CD4-positive, alpha-beta T cell treated with Interleukin-15 for 4 hours (primary cell): ENCODE data around the gene KLF11.
A peak's percentile ranks its signal among the peaks of the same experiment; 100 is the strongest.
"Not testable (repeated sequence)": the region's sequence is repeated elsewhere in the genome, so short reads cannot be mapped to it uniquely, and the experiment has no call there.

Source experiments
- DNase-seq: peaks from one replicate; pipeline ENCODE4 v3.0.0-alpha.2; 2020; ENCODE audit warnings: low spot score

KLF11 gene

GRCh38 chr2:10026940-10027569 lies 16.3 kb upstream of the KLF11 start:
- DNase-seq: no peak

GRCh38 chr2:10027660-10028330 lies 15.6 kb upstream of the KLF11 start:
- no peak for DNase-seq

- DNase-seq: no peak
These were observed 14.9 kb upstream of the KLF11 start for GRCh38 chr2:10028407-10028987.

GRCh38 chr2:10028988-10029874 lies 14.1 kb upstream of the KLF11 start:
- peak; percentile 74 for DNase-seq

- DNase-seq: no peak
These were observed 13.5 kb upstream of the KLF11 start for GRCh38 chr2:10029875-10030223.

GRCh38 chr2:10030311-10030736 lies 13.0 kb upstream of the KLF11 start:
- no peak for DNase-seq

GRCh38 chr2:10030798-10031197 lies 12.6 kb upstream of the KLF11 start:
- DNase-seq: not testable (repeated sequence)

- no peak for DNase-seq
These were observed 11.2 kb upstream of the KLF11 start for GRCh38 chr2:10031886-10032745.

GRCh38 chr2:10032746-10033105 lies 10.6 kb upstream of the KLF11 start:
- DNase-seq: no peak

- DNase-seq: no peak
These were observed 9.9 kb upstream of the KLF11 start for GRCh38 chr2:10033251-10034006.

GRCh38 chr2:10034333-10035052 lies 8.9 kb upstream of the KLF11 start:
- DNase-seq: no peak

GRCh38 chr2:10035053-10035422 lies 8.3 kb upstream of the KLF11 start:
- peak; percentile 25 for DNase-seq

- DNase-seq: no peak
These were observed 7.7 kb upstream of the KLF11 start for GRCh38 chr2:10035633-10036032.

GRCh38 chr2:10036095-10036884 lies 7.1 kb upstream of the KLF11 start:
- peak; percentile 60 for DNase-seq

- DNase-seq: no peak
These were observed 5.2 kb upstream of the KLF11 start for GRCh38 chr2:10038123-10038522.

GRCh38 chr2:10038716-10039115 lies 4.6 kb upstream of the KLF11 start:
- no peak for DNase-seq

GRCh38 chr2:10039658-10040410 lies 3.5 kb upstream of the KLF11 start:
- no peak for DNase-seq

- DNase-seq: no peak
These were observed 1.6 kb upstream of the KLF11 start for GRCh38 chr2:10041711-10042110.
